GM18867 (cell line): Measurements from ENCODE around the gene TNFRSF12A.

ENCODE experiments used
- ATAC-seq: cut with Tn5 transposase; IDR thresholded peaks from one replicate; pipeline ENCODE4 v1.9.1; 2021; ENCODE audit warnings: mild to moderate bottlenecking, moderate library complexity; ENCODE audit not compliant: unreplicated experiment

The TNFRSF12A gene

DNA sequence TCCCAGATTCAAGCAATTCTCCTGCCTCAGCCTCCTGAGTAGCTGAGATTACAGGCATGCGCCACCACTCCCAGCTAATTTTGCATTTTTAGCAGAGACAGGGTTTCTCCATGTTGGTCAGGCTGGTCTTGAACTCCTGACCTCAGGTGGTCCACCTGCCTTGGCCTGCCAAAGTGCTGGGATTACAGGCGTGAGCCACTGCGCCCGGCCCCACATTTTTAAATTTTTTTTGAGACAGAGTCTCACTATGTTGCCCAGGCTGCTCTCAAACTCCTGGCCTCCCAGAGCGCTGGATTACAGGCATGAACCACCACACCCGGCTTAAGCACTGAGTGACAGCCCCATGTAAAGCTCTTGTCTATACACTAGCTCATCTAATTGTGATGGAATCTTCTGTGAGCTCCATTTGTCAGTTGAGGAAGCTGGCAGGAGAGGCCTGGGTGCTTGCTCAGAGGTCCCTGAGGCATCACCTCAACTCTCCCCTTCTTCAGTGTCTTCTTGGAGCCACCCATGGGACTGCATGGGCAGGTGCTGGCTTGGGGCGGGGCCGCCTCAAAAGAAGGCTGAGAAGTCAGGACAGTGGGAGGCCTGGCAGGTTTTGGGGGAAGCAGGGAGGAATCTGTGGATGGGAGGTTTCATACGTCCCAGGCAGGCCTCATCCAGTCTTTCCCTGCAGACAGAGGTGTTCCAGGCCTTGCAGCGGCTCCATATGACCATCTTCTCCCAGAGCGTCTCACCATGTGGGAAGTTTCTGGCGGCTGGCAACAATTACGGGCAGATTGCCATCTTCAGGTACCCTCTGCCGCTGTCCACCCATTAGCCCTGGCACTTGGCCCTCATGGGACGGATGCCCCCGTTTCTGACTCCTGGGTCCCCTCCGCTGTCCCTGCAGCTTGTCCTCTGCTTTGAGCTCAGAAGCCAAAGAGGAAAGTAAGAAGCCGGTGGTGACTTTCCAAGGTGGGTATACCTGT is 5.1 kb downstream of the TNFRSF12A start:
- ATAC-seq = no peak

DNA sequence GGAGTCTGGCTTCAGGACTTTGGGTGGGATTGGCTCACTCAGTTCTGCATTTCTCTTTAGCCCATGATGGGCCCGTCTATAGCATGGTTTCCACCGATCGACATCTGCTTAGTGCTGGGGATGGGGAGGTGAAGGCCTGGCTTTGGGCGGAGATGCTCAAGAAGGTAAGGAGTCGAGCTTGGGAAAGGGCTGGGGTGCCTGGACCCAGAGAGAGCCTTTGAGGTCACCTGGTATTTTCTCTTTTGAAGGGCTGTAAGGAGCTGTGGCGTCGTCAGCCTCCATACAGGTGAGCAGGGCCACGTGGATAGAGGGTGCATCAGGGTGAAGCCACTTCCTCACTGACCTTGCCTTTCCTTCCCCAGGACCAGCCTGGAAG is 5.8 kb downstream of the TNFRSF12A start:
- ATAC-seq = no peak

DNA sequence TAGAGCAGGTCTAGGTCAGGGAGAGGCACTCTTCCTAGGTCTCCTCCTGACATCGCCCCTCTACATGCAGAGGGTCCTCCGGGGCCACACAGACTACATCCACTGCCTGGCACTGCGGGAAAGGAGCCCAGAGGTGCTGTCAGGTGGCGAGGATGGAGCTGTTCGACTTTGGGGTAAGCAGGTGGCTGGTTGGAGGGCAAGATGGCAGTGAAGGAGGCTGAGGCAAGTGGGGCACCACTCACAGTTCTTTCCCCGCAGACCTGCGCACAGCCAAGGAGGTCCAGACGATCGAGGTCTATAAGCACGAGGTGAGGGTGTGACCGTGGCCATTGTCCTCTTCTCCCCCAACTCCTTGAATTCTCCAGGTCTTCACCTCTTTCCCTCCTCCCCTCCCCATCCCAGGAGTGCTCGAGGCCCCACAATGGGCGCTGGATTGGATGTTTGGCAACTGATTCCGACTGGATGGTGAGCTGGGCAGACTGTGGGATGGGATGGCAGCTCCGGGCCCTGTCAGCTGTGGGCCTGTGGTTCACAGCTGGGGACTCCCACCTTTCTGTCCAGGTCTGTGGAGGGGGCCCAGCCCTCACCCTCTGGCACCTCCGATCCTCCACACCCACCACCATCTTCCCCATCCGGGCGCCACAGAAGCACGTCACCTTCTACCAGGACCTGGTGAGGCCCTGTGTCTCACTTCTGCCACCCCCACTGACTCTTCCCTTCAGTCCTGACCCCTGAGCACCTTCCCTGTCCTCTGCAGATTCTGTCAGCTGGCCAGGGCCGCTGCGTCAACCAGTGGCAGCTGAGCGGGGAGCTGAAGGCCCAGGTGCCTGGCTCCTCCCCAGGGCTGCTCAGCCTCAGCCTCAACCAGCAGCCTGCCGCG is 6.7 kb downstream of the TNFRSF12A start:
- ATAC-seq = no peak

DNA sequence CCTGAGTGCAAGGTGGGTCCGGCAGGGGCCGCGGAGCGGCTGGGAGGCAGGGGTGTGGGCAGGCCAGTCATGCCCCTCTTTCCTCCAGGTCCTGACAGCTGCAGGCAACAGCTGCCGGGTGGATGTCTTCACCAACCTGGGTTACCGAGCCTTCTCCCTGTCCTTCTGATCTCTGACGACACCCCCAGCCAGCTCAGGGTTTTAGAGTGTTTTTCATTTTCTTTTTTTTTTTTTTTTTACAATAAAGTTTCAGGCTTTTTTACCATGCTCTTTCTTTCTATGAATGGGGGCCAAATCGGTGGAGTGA is 7.3 kb downstream of the TNFRSF12A start:
- no peak for ATAC-seq

DNA sequence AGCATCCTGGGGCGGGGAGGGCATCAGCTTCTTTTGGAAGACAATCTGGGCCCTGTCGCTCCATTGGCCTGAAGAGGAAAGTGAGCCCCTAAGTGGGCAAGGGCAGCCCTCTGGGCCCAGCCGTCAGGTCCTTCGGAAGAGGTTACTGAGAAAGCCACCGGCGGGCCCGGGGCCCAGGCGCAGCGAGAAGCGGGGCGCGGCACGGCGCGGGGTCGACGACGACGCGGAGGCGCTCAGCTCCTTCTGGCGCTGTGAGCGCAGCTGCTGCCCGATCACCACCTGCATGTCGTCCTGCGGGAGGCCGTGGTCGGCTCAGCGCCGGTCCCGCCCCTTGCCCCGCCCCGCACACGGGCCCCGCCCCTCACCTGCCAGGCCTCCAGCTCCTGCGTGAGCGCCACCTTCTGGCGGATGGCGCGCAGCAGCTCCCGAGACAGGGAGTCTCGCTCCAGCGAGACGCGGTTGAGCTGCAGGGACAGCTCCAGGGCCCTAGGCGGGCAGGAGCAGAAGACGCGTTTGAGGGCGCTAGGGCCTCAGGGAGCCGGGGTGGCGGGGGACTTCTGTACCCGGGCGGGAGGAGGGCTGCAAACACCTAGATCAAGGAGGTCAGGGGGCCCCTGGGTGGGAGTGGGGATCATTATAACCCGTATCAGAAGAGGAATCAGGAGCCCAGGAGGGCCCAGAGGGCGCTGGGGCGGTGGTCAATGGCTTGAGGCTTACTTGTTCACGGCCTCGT is 8.0 kb downstream of the TNFRSF12A start:
- no peak for ATAC-seq

DNA sequence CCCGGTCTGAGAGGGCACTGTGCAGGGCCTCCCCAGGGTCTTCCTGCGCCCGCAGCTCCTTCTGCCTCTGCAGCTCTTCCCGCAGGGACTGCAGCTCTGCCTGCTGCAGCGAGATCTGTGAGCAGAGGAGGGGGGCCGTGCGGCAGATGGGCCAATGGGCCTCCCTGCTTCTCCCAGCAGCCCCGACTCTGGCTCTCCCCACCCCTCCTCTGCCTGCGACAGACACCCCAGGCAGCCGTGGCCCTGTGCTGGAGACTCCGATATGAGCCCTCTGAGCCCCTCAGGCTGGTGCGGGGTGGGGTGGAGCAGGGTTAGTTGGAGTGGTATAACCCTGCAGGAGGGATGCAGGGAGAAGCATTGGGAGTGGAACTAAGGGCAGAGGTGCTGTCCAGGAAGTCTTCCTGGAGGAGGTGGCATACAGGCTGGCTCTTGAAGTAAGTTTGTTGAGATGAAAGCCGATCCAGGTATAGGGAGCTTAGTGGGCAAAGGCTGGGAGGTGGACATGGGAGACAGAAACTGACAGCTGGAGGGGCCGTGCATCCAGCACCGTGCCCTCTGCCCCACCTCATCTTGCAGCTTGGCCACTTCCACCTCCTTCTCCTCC is 8.7 kb downstream of the TNFRSF12A start:
- no peak for ATAC-seq

DNA sequence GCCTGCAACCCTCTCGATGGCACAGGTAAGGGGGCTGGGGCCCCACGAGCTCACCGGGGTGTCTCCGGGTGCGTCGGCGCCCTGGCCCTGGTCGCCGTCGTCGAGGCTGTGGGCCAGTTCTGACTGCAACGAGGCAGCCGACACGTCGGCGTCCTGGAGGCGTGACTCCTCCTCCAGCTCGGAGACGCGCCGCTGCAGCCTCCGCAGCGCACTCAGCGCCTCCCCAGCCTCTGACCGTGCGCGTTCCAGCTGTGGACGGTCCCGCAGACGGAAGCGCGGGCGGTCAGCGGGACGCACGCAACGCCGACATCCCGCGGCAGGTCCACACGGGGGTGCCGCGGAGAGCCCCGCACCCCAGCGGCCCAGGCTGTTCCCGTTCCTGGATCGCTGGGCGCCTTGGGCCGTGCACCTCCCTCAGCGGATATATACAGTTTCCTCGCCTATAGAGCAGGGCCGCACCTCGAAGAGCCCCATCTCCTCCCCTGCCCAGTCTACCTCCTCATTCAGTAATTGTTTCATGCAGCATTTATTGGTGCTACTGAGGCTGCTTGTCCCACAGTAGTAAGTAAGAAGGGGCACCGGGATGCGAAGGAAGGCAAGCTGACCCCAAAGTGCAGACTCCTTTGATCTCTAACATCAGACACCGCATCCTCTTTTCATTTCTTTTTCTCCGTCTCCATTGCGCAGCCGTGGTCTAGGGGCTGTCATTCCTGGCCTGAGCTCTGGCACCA is 9.5 kb downstream of the TNFRSF12A start:
- ATAC-seq = no peak

DNA sequence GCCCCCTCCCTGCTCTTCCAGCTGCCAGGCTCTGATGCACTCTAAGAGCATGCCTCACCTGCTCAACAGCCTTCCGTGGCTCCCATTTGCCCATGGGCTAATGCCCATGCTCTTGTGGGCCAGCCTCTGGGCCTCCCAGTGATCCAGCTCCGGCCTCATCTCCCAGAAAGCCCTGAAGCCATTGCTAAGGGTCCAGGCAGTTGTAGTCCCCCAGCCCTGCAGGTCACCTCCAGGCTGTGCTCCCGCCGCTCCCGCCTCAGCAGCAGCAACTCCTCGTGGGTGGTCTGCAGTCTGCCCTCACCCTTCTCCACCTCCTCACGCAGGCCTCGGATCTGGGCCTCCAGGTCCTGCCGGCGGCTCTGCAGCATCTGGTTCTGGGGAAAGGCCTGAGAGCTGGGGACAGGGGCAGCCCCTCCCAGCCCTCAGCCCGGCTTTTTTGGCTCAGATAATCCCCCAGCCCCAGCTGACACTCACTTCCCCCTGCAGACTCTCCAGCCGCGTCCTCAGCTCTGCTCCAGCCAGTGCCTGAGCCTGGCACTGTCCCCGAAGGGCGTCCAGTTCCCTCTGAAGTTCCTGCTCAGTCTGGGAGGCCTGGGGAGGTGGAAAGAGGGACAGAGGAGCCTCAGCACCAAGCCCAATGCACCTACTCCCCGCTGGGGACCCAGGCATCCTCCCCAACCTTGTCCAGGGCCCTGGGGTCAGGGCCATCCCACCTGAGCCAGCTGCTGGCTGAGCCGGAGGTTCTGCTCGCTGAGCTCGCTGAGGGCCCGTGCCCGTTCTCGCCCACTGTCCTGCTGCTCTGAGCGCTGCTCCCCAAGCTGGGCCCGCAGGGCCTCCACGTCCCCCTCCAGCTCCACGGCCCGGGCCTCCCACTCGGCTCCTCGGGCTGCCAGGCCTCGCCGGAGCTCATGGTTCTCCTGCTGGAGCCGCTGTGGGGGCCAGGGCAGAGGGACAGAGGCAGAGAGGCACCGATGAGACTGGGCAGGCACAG is 10.3 kb downstream of the TNFRSF12A start:
- no peak for ATAC-seq

DNA sequence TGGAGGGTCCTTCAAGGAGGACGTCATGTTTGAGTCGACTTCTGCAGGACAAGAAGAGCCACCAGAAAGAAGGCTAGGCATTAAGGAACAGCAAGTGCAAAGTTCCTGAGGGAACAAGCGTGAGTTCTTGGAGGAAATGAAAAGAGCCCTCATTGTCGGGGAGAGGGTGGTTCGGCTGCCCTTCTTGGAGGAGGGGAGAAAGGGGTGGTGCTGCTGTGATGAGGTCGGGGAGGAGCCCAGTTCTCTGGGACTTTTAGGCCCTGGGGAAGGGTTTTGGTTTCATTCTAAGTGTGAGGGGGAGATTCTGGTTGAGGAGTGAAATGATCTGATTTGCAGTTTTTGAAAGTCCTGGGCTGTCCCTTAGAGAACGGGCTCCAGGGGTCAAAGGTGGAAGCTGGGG is 12.5 kb downstream of the TNFRSF12A start:
- ATAC-seq = no peak

DNA sequence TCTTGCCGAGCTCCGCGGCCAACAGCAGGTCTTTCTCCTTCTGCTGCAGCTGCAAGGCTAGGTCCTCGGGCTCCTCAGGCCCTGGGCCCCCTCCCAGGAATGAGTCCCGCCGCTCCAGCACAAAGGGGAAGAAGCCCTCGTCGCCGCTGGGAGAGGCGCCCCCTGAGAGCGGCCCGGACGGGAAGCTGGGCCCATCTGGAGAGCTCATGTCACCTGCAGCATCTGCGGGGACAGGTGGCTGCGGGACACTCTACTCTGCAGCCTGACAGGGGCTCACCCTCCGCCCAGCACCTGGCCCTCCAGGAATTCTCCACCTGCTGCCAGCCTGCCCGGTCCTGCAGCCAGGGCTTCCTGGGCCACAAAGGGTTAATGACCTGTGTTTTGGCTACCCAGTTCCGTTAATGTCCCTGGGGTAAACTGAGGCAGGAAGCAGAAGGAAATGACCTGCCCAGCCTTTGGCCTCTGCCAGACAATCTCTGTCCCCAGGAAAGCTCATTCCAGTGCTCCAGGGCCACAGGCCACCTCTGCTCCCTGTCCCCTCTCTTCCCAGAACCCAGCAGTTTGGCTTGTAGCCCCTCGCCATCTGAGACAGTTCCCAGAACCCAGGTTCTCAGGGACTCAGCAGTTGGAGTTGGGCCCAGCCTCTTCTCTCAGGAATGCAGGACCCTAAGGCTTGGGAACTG is 15.3 kb downstream of the TNFRSF12A start:
- no peak for ATAC-seq

DNA sequence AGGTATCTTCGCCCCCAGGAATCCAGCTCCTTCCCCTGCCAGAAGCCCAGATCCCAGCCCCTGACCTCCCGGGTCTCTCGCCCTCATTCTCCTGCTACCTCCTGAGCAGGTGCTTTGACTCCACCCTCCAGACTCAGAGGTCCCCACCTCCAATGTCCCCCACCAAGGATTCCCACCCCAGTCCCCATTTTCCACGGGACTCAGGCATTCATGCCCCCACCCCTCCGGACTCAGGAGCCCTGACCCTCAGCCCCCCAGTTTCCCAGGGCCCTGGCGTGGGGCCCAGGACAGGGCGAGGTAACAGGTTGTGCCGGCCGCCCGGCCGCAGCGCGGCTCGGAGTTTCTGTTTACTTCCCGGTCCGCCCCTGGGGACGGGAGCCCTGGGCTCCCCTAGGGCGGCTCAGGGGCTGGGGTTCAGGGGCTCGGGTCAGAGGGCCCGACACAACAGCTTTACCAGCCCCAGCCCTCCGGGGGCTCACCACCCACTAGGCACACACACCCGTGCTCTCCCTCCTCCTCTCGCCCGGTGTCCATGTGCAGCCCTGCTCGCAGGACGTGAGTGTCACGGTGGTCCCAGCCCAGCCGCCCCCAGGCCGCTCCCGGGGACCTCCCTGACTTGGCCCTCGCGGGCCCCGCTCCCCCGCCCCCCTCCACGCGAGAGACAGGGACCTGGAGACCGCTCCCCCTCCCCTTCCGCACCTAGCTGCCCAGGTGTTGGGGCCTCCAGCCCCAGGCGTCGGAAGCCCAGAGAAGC is 16.0 kb downstream of the TNFRSF12A start:
- ATAC-seq = no peak

DNA sequence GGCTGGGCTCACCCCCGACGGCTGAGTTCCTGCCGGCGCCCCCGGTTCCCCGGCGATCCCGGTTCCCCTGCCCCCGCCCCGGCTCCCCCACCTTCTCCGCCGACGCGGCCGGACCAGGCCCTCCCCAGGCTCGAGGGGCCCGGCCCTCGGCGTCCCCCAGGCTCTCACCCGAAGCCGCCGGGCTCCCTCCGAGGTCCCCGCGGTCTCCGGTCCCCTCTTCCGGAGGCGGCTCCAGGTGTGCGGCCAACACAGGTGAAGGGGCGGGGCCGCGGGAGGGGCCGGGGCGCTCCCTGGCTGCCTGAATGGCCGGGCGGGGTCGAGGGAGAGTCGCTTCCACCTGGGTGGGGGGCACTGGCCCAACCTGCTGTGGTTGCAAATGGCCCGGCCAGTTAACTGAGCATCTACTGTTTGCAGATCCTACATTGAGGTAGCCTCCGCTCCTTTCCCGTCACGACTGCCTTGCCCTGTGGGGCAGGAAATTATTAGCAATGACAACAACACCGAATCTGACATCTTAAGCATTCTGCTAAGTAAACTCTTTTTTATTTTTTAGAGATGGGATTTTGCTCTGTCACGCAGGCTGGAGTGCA is 16.7 kb downstream of the TNFRSF12A start, which contains the start of gene BICDL2:
BICDL2 (minus strand) TSS at position 219 of the 590 bp plus-strand sequence. CDS start 1,448 bp downstream, outside the sequence.
- no peak for ATAC-seq

DNA sequence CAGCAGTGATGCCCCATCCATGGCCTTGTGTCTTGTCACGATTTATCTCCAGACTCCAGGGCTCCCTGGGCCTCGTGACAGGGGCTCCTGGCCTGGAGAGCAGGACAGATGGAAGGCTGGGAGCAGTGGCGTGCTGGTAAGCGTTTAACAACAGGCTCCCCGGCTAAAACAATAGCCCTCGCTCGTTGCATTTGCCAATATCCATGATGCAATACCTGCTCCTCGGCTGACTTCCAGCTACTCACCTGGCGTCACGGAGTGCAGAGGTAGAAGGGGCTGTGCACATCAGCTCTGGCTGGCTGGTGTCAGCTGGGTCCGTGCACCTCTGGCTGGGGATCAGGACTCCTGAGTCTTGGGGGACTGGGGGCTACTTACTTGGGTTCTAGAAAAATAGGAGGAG is 18.1 kb downstream of the TNFRSF12A start:
- no peak for ATAC-seq

DNA sequence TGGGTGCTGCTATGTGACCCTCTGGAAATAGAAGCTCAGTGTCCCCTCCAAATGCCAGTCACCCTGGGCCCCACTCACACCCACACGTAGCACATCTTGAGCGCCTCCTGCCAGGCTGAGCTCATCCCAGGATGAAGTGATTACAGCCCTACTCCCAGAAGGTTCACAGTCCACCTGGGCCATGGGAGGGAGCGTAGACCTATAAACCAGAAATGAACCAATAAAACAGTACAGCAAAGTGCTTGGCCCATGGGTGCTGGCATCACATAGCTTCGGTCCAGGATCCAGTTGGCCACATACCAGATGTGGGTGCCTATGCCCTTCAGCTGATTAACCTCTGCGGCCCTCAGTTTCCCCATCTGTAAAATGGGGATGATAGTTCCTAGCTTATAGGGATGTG is 18.7 kb downstream of the TNFRSF12A start:
- ATAC-seq = no peak

DNA sequence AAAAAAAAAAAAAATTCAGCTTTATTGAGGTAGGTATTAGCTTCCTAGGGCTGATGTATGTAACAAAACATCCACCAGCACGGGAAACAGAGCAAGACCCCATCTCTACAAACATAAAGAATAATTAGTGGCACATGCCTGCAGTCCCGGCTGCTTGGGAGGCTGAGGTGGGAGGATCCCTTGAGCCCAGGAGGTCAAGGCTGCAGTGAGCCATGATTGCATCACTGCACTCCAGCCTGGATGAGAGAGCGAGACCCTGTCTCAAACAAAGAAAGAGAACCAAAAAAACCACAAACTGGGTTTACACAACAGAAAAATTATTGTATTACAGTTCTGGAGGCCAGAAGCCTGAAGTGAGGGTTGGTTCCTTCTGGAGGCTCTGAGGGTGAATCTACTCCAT is 22.2 kb downstream of the TNFRSF12A start:
- ATAC-seq = no peak

DNA sequence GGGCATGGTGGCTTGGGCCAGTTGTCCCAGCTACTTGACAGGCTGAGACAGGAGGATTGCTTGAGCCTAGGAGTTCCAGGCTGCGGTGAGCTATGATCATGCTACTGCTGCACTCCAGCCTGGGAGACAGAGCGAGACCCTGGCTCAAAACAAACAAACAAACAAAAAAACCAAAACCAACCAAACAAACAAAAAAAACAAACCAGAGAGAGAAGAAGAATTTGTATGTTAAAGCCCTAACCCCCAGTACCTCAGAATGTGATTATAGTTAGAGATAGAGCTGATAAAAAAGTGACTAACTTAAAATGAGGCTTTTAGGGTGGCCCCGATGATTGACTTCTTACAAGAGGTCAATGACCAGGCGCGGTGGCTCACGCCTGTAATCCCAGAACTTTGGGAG is 24.5 kb downstream of the TNFRSF12A start:
- no peak for ATAC-seq
